IMR-90 (cell line): ENCODE results near the gene TMEM163. TPM values are rescaled to one million over a fixed set of nuclear protein-coding genes. Genes with fewer than 3 reads are reported as not detected.

ENCODE experiments used
- ATAC-seq: fragments of 200-7000 bp; cut with Tn5 transposase; 2 replicates; pipeline ENCODE4 v1.9.1; 2020; ENCODE audit warnings: low read depth, mild to moderate bottlenecking, moderate library complexity
- BruUV-seq: library from RNA; stranded (reverse); fragments of 400-500 nt; replicated peaks from 2 replicates; lab custom pipeline; 2021; lab: Mats Ljungman, UMichigan
- CTCF ChIA-PET: fragments of 300-600 bp; formaldehyde crosslinking; extraction: SDS; loops from one replicate; lab custom pipeline; 2021; ENCODE audit warnings: antibody characterized with exemption; lab: Yijun Ruan, JAX
- POLR2A ChIA-PET: fragments of 300-600 bp; sonication (Branson Sonifier 250); formaldehyde crosslinking; loops from one replicate; lab custom pipeline; 2022; ENCODE audit warnings: antibody characterized with exemption; ENCODE audit not compliant: unreplicated experiment; lab: Charles Lee
- DNase-seq: peaks from one replicate; pipeline ENCODE4 v3.0.0; 2013
- H2AFZ ChIP-seq: replicated peaks from 2 replicates; pipeline ENCODE3; 2013; ENCODE audit warnings: low read length, mild to moderate bottlenecking; ENCODE audit not compliant: poor library complexity
- H2AK5ac ChIP-seq: 2 replicates; pipeline ENCODE4 v1.6.1; 2013; ENCODE audit warnings: low read depth, low read length, inconsistent platforms
- H2AK9ac ChIP-seq: replicated peaks from 2 replicates; pipeline ENCODE3; 2013; ENCODE audit warnings: mild to moderate bottlenecking, low read depth, low read length, moderate library complexity; ENCODE audit not compliant: poor library complexity
- H2BK120ac ChIP-seq: 2 replicates; pipeline ENCODE4 v1.6.1; 2013; ENCODE audit warnings: low read depth, low read length, inconsistent platforms
- H2BK15ac ChIP-seq: 3 replicates; pipeline ENCODE4 v1.6.1; 2013; ENCODE audit warnings: low read depth, low read length, inconsistent platforms
- H2BK20ac ChIP-seq: 2 replicates; pipeline ENCODE4 v1.6.1; 2013; ENCODE audit warnings: low read depth, mild to moderate bottlenecking, inconsistent platforms, low read length, moderate library complexity
- H2BK5ac ChIP-seq: 2 replicates; pipeline ENCODE4 v1.6.1; 2013; ENCODE audit warnings: mild to moderate bottlenecking, low read depth, low read length, inconsistent platforms; ENCODE audit not compliant: poor library complexity, severe bottlenecking
- H3K14ac ChIP-seq: replicated peaks from 2 replicates; pipeline ENCODE4 v1.6.1; 2013; ENCODE audit warnings: low read depth, low read length, inconsistent platforms
- H3K18ac ChIP-seq: 2 replicates; pipeline ENCODE4 v1.6.1; 2013; ENCODE audit warnings: low read depth, low read length, control low read depth
- H3K23ac ChIP-seq: 2 replicates; pipeline ENCODE4 v1.6.1; 2013; ENCODE audit warnings: low read depth, low read length, inconsistent platforms
- H3K27ac ChIP-seq: 2 replicates; pipeline ENCODE4 v1.5.1; 2013; ENCODE audit warnings: mild to moderate bottlenecking, control low read depth, low read length; ENCODE audit not compliant: insufficient read depth
- H3K27me3 ChIP-seq: 2 replicates; pipeline ENCODE4 v1.6.1; 2013; ENCODE audit warnings: low read length; ENCODE audit not compliant: control insufficient read depth, insufficient read depth
- H3K36me3 ChIP-seq: 2 replicates; pipeline ENCODE4 v1.6.1; 2013; ENCODE audit warnings: low read length, mixed read lengths; ENCODE audit not compliant: control insufficient read depth, insufficient read depth
- H3K4ac ChIP-seq: 2 replicates; pipeline ENCODE4 v1.6.1; 2013; ENCODE audit warnings: low read depth, low read length, inconsistent platforms
- H3K4me1 ChIP-seq: 2 replicates; pipeline ENCODE4 v1.6.1; 2013; ENCODE audit warnings: low read length, mixed read lengths; ENCODE audit not compliant: control insufficient read depth, insufficient read depth
- H3K4me2 ChIP-seq: 2 replicates; pipeline ENCODE4 v1.6.1; 2013; ENCODE audit warnings: low read depth, mild to moderate bottlenecking, control low read depth, low read length, moderate library complexity
- H3K4me3 ChIP-seq: 2 replicates; pipeline ENCODE4 v1.5.1; 2013; ENCODE audit warnings: low read depth, mild to moderate bottlenecking, control low read depth, low read length, moderate library complexity; ENCODE audit not compliant: insufficient read depth
- H3K56ac ChIP-seq: 2 replicates; pipeline ENCODE4 v1.6.1; 2013; ENCODE audit warnings: low read length, inconsistent platforms; ENCODE audit not compliant: insufficient read depth; ENCODE audit errors: extremely low read depth
- H3K79me1 ChIP-seq, 2 experiments: 2 replicates each; pipeline ENCODE4 v1.6.1; 2013; ENCODE audit warnings: low read length in 2 of 2, inconsistent platforms in 1 of 2, low read depth in 1 of 2
- H3K9ac ChIP-seq: 2 replicates; pipeline ENCODE4 v1.6.1; 2013; ENCODE audit warnings: low read depth, low read length, control low read depth
- H3K9me1 ChIP-seq: 2 replicates; pipeline ENCODE4 v1.6.1; 2013; ENCODE audit warnings: low read length, inconsistent platforms; ENCODE audit not compliant: insufficient read depth
- H3K9me3 ChIP-seq: 2 replicates; pipeline ENCODE4 v1.6.1; 2013; ENCODE audit warnings: low read length; ENCODE audit not compliant: control insufficient read depth, insufficient read depth
- H4K20me1 ChIP-seq: 2 replicates; pipeline ENCODE4 v1.6.1; 2013; ENCODE audit warnings: low read length, inconsistent platforms; ENCODE audit not compliant: insufficient read depth
- H4K5ac ChIP-seq: 2 replicates; pipeline ENCODE4 v1.6.1; 2013; ENCODE audit warnings: mild to moderate bottlenecking, low read depth, low read length, control low read depth
- H4K8ac ChIP-seq, 2 experiments: 2 replicates each; pipeline ENCODE4 v1.6.1; 2013; ENCODE audit warnings: low read depth in 2 of 2, low read length in 2 of 2, control low read depth in 1 of 2, inconsistent platforms in 1 of 2
- H4K91ac ChIP-seq: 2 replicates; pipeline ENCODE4 v1.6.1; 2013; ENCODE audit warnings: low read depth, low read length, inconsistent platforms; ENCODE audit not compliant: insufficient read depth
- BHLHE40 ChIP-seq: fragments of 150-350 bp; IDR thresholded peaks from 2 replicates; pipeline ENCODE4 v1.6.1; 2016; ENCODE audit warnings: mild to moderate bottlenecking, low read depth, low read length
- CEBPB ChIP-seq: IDR thresholded peaks from 2 replicates; pipeline ENCODE4 v1.6.1; 2012; ENCODE audit warnings: low read depth, low read length, improper control_type of control experiment
- CHD1 ChIP-seq: IDR thresholded peaks from 2 replicates; pipeline ENCODE4 v1.6.1; 2012; ENCODE audit warnings: low read depth, low read length, improper control_type of control experiment
- FOS ChIP-seq: fragments of 150-350 bp; IDR thresholded peaks from 2 replicates; pipeline ENCODE4 v1.6.1; 2016; ENCODE audit warnings: low read depth, low read length
- NFE2L2 ChIP-seq: fragments of 150-350 bp; IDR thresholded peaks from 2 replicates; pipeline ENCODE4 v1.6.1; 2016; ENCODE audit warnings: low read depth, mild to moderate bottlenecking, low read length
- POLR2A ChIP-seq: IDR thresholded peaks from 2 replicates; pipeline ENCODE4 v1.6.1; 2012; ENCODE audit warnings: mild to moderate bottlenecking, low read depth, low read length
- RCOR1 ChIP-seq: IDR thresholded peaks from 2 replicates; pipeline ENCODE4 v1.6.1; 2012; ENCODE audit warnings: mild to moderate bottlenecking, low read length, improper control_type of control experiment; ENCODE audit not compliant: insufficient replicate concordance
- RFX5 ChIP-seq: IDR thresholded peaks from 2 replicates; pipeline ENCODE4 v1.8.0; 2012; ENCODE audit warnings: low read depth, mild to moderate bottlenecking, low read length, moderate library complexity
- WGBS, 2 experiments: methylation state at CpG; one replicate each; pipeline versions ENCODE4 v1.1.5 to v1.1.7; 2013; ENCODE audit warnings: missing lambda C conversion rate in 2 of 2; ENCODE audit not compliant: insufficient read length in 1 of 2; ENCODE audit errors: extremely low coverage in 2 of 2; 5-methylcytosine and 5-hydroxymethylcytosine counted together
- dilution Hi-C: fragments of 300-500 bp; cut with HindIII; formaldehyde crosslinking; loops from one replicate; pipeline ENCODE4 v1.14.3; 2018; ENCODE audit warnings: low sequenced_read_pairs; ENCODE audit not compliant: unreplicated experiment
- in situ Hi-C: fragments of 300-500 bp; cut with MboI; formaldehyde crosslinking; loops from 3 replicates; pipeline ENCODE4 v1.14.3; 2019; ENCODE audit warnings: low sequenced_read_pairs, inconsistent platforms, mixed read lengths
- intact Hi-C: fragments of 100-400 bp; cut with micrococcal nuclease; formaldehyde crosslinking; loops from 2 replicates; pipeline ENCODE4 v1.10.0; 2022
- polyA plus RNA-seq, 3 experiments: library from polyadenylated mRNA; depleted of rRNA; stranded (reverse); fragments of >200 nt; gene quantifications; 2 replicates each; pipeline ENCODE4 v1.2.3, GENCODE V29; 2012; ENCODE audit warnings: low replicate concordance in 1 of 3
- total RNA-seq: library from RNA; depleted of rRNA; stranded (reverse); fragments of >200 nt; gene quantifications from 2 replicates; pipeline ENCODE4 v1.2.3, GENCODE V29; 2012
- TF ChIP-seq, protein P1 (sequence below): fragments of 150-350 bp; IDR thresholded peaks from 2 replicates; pipeline ENCODE4 v1.6.1; 2016; ENCODE audit warnings: low read depth, mild to moderate bottlenecking, low read length, moderate library complexity, borderline replicate concordance
- TF ChIP-seq, protein P2 (sequence below): fragments of 150-350 bp; IDR thresholded peaks from 2 replicates; pipeline ENCODE4 v1.6.1; 2017; ENCODE audit warnings: mild to moderate bottlenecking, antibody characterized with exemption, low read length, low read depth

Gene TMEM163
- total and polyA plus RNA-seq, 2 of the 4 experiments (the other 2 are of a cell fraction) = not detected

DNA sequence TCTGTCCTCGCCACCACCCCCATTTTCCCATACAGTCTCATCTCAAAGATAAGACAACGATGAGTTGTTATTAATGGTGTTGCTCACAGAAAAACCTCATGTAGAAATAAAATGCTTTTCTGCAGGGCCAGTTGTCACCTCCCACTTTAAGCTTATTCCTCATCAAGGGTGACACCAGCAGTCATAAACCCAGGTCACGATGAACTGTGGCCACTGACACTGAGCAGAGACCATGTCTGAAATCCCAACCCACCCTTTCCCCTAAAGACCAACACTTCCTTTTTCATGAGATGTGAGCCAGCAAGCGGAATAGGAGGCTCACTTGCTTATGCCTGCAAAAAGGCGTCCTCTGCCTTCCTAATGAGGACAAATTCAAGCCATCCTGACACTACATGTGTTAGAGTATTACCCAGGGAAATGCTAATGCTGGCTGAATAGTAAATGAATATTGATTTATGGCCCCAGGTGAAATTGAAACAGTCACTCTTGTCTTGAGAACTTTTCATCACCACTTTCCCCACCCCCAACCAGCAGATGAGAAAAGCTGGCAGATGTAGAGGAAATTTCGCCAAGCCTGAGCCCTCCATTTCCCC lies 236.6 kb downstream of the TMEM163 start:
- in situ Hi-C loops (no loop called here), dilution Hi-C loops (no loop called here)

More for the DNA sequence above, 236.6 kb downstream of the TMEM163 start:
- H3K9me3 ChIP-seq = no peaks in the 10 kb centered on the region; the same call in 1 of the 2 replicates
- no peak overlapping the region for H3K4ac ChIP-seq
- H4K20me1 ChIP-seq = no peaks in the 10 kb centered on the region
- H2BK15ac ChIP-seq = no peak overlapping the region
- H3K79me1 ChIP-seq = no peaks in the 10 kb centered on the region
- H4K8ac ChIP-seq = no peak overlapping the region
- H2AFZ ChIP-seq = no peak overlapping the region
- H3K23ac ChIP-seq = no peak overlapping the region
- H2BK5ac ChIP-seq = no peak overlapping the region
- H2AK5ac ChIP-seq = no peak overlapping the region
- no peaks in the 10 kb centered on the region for H3K9me1 ChIP-seq
- no peak overlapping the region for H3K4me3 ChIP-seq
- no peak overlapping the region for H3K18ac ChIP-seq
- H3K14ac ChIP-seq = no peak overlapping the region
- no peaks in the 10 kb centered on the region for H3K4me1 ChIP-seq
- no TSS peak for BruUV-seq
- CTCF ChIA-PET = no interaction called here
- intact Hi-C loops = no loop called here
- POLR2A ChIA-PET = no interaction called here
- TF ChIP-seq CEBPB (no peak), RCOR1 (no peak), RFX5 (no peak), FOS (no peak), BHLHE40 (no peak), NFE2L2 (no peak), CHD1 (no peak), POLR2A (no peak)
- TF ChIP-seq, protein P1, sequence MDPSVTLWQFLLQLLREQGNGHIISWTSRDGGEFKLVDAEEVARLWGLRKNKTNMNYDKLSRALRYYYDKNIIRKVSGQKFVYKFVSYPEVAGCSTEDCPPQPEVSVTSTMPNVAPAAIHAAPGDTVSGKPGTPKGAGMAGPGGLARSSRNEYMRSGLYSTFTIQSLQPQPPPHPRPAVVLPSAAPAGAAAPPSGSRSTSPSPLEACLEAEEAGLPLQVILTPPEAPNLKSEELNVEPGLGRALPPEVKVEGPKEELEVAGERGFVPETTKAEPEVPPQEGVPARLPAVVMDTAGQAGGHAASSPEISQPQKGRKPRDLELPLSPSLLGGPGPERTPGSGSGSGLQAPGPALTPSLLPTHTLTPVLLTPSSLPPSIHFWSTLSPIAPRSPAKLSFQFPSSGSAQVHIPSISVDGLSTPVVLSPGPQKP = no peak
- TF ChIP-seq, protein P2, sequence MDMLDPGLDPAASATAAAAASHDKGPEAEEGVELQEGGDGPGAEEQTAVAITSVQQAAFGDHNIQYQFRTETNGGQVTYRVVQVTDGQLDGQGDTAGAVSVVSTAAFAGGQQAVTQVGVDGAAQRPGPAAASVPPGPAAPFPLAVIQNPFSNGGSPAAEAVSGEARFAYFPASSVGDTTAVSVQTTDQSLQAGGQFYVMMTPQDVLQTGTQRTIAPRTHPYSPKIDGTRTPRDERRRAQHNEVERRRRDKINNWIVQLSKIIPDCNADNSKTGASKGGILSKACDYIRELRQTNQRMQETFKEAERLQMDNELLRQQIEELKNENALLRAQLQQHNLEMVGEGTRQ = no peak
- DNase-seq (no peak), ATAC-seq (no peak)
- no peak overlapping the region for H2AK9ac ChIP-seq
- 83% methylated on average over 1 of the region's 6 CpGs; no CpG with 5 or more reads in 1 of the 2 experiments for WGBS, 2 experiments
- no peaks in the 10 kb centered on the region for H3K36me3 ChIP-seq
- H3K56ac ChIP-seq = no peak overlapping the region
- H4K5ac ChIP-seq = no peak overlapping the region
- no peak overlapping the region for H2BK20ac ChIP-seq
- H2BK120ac ChIP-seq = no peak overlapping the region
- H3K27me3 ChIP-seq = peaks cover 8% of the 10 kb centered on the region; the same call in 1 of the 2 replicates
- H3K27ac ChIP-seq = no peak overlapping the region
- H4K91ac ChIP-seq = no peak overlapping the region
- no peak overlapping the region for H3K4me2 ChIP-seq
- no peak overlapping the region for H3K9ac ChIP-seq
